Right atrium auricular region (tissue), 2 donors: Measurements from ENCODE around the gene PLPP4. TPM values are rescaled to one million over a fixed set of nuclear protein-coding genes. Genes with fewer than 3 reads are reported as not detected.

ENCODE experiments used
- DNase-seq: peaks from one replicate; pipeline ENCODE4 v3.0.0-alpha.2; 2019; ENCODE audit warnings: low spot score
- H3K27ac ChIP-seq, 2 donors: fragments of 200-600 bp; sonication (generic); 1 replicate in 1 of 2; 2 replicates in 1 of 2; pipeline ENCODE4 v1.5.1; 2016 to 2019
- H3K27me3 ChIP-seq, 2 donors: fragments of 200-600 bp; sonication (generic); one replicate each; pipeline versions ENCODE4 v1.5.1 to v1.6.0; 2017 to 2019
- H3K36me3 ChIP-seq: fragments of 200-600 bp; sonication (generic); one replicate; pipeline ENCODE4 v1.5.1; 2016
- H3K4me1 ChIP-seq, 2 donors: fragments of 200-600 bp; sonication (generic); one replicate each; pipeline versions ENCODE4 v1.5.1 to v1.6.0; 2017 to 2019
- H3K4me3 ChIP-seq, 2 donors: fragments of 200-600 bp; sonication (generic); 1 replicate in 1 of 2; 2 replicates in 1 of 2; pipeline ENCODE4 v1.5.1; 2017 to 2019; ENCODE audit warnings: mild to moderate bottlenecking in 1 of 2, moderate library complexity in 1 of 2
- H3K9me3 ChIP-seq, 2 donors: fragments of 200-600 bp; sonication (generic); one replicate each; pipeline ENCODE4 v1.5.1; 2019
- CTCF ChIP-seq, 2 donors: fragments of 200-600 bp; sonication (generic); IDR thresholded peaks; one replicate each; pipeline ENCODE4 v1.5.1; 2019; ENCODE audit warnings: antibody characterized with exemption in 2 of 2
- total RNA-seq, 2 donors: library from RNA; depleted of rRNA; stranded (reverse); fragments of >200 nt; gene quantifications; one replicate each; pipeline ENCODE4 v1.1.0, GENCODE V29; 2016

The PLPP4 gene
- total RNA-seq, 2 donors from 2014 or later, result not detected

GRCh38 chr10:120584786-120585185 lies 127.8 kb downstream of the PLPP4 start:
- no peak for TF ChIP-seq CTCF (IDR thresholded peaks at IDR 0.05)

GRCh38 chr10:120586471-120586872 lies 129.4 kb downstream of the PLPP4 start:
- no peak overlapping the region for H3K4me3 ChIP-seq
- H3K27ac ChIP-seq, result no peak overlapping the region
- no peaks in the 10 kb centered on the region for H3K4me1 ChIP-seq
- no peak for DNase-seq
- no peaks in the 10 kb centered on the region for H3K36me3 ChIP-seq
- TF ChIP-seq CTCF (IDR thresholded peaks at IDR 0.05), result no peak
- H3K27me3 ChIP-seq, result no peaks in the 10 kb centered on the region
- H3K9me3 ChIP-seq, result no peaks in the 10 kb centered on the region

More at GRCh38 chr10:120584786-120585185, 127.8 kb downstream of the PLPP4 start:
- Histone ChIP-seq H3K36me3 (no peaks in the 10 kb centered on the region), H3K4me1 (no peaks in the 10 kb centered on the region), H3K9me3 (no peaks in the 10 kb centered on the region), H3K4me3 (no peak overlapping the region), H3K27ac (no peak overlapping the region), H3K27me3 (no peaks in the 10 kb centered on the region)
- no peak for DNase-seq

- Histone ChIP-seq H3K36me3 (no peaks in the 10 kb centered on the region), H3K9me3 (no peaks in the 10 kb centered on the region), H3K4me3 (no peak overlapping the region), H3K4me1 (no peaks in the 10 kb centered on the region), H3K27me3 (no peaks in the 10 kb centered on the region), H3K27ac (no peak overlapping the region)
- DNase-seq, result no peak
- TF ChIP-seq CTCF (IDR thresholded peaks at IDR 0.05), result no peak
Measured at GRCh38 chr10:120587061-120587460, 130.0 kb downstream of the PLPP4 start.

GRCh38 chr10:120588311-120588710 lies 131.3 kb downstream of the PLPP4 start:
- H3K9me3 ChIP-seq, result peaks cover 0 to 5% of the 10 kb centered on the region in 2 donors
- H3K4me3 ChIP-seq, result no peak overlapping the region
- no peak for TF ChIP-seq CTCF (IDR thresholded peaks at IDR 0.05)
- no peaks in the 10 kb centered on the region for H3K36me3 ChIP-seq
- no peaks in the 10 kb centered on the region for H3K4me1 ChIP-seq
- DNase-seq, result no peak
- no peaks in the 10 kb centered on the region for H3K27me3 ChIP-seq
- H3K27ac ChIP-seq, result no peak overlapping the region

GRCh38 chr10:120593693-120594092 lies 136.7 kb downstream of the PLPP4 start:
- Histone ChIP-seq H3K27me3 (no peaks in the 10 kb centered on the region), H3K27ac (no peak overlapping the region), H3K4me3 (no peak overlapping the region), H3K36me3 (no peaks in the 10 kb centered on the region), H3K4me1 (no peaks in the 10 kb centered on the region), H3K9me3 (peaks cover 0 to 5% of the 10 kb centered on the region in 2 donors)
- no peak for TF ChIP-seq CTCF (IDR thresholded peaks at IDR 0.05)
- no peak for DNase-seq

GRCh38 chr10:120597902-120598301 lies 140.9 kb downstream of the PLPP4 start:
- no peak for DNase-seq
- TF ChIP-seq CTCF (IDR thresholded peaks at IDR 0.05), result no peak
- Histone ChIP-seq H3K36me3 (no peaks in the 10 kb centered on the region), H3K9me3 (peaks cover 0 to under 1% of the 10 kb centered on the region in 2 donors), H3K27me3 (no peaks in the 10 kb centered on the region), H3K27ac (no peak overlapping the region), H3K4me3 (no peak overlapping the region), H3K4me1 (no peaks in the 10 kb centered on the region)
